GM18868 (cell line): ENCODE data around the gene PEAR1.

ENCODE experiments used
- ATAC-seq: cut with Tn5 transposase; IDR thresholded peaks from one replicate; pipeline ENCODE4 v1.9.1; 2021; ENCODE audit warnings: mild to moderate bottlenecking, moderate library complexity; ENCODE audit not compliant: unreplicated experiment

The PEAR1 gene

GRCh38 chr1:156935505-156936128 is 42.1 kb downstream of the PEAR1 start:
- no peak for ATAC-seq

GRCh38 chr1:156936191-156936590 is 42.7 kb downstream of the PEAR1 start:
- no peak for ATAC-seq

- no peak for ATAC-seq
These were observed 43.3 kb downstream of the PEAR1 start for GRCh38 chr1:156936721-156937220.

- no peak for ATAC-seq
These were observed 44.4 kb downstream of the PEAR1 start for GRCh38 chr1:156937883-156938282.

- no peak for ATAC-seq
These were observed 45.3 kb downstream of the PEAR1 start for GRCh38 chr1:156938813-156939212.

GRCh38 chr1:156939786-156940334 is 46.3 kb downstream of the PEAR1 start:
- no peak for ATAC-seq

GRCh38 chr1:156941675-156942074 is 48.2 kb downstream of the PEAR1 start:
- ATAC-seq: no peak

GRCh38 chr1:156942176-156942575 is 48.7 kb downstream of the PEAR1 start:
- ATAC-seq: no peak

GRCh38 chr1:156942576-156942975 is 49.1 kb downstream of the PEAR1 start:
- ATAC-seq: no peak

GRCh38 chr1:156943756-156944155 is 50.2 kb downstream of the PEAR1 start:
- ATAC-seq: no peak

- ATAC-seq: no peak
These were observed 50.8 kb downstream of the PEAR1 start for GRCh38 chr1:156944268-156944667.

- ATAC-seq: no peak
These were observed 51.3 kb downstream of the PEAR1 start for GRCh38 chr1:156944848-156945247.

- ATAC-seq: no peak
These were observed 52.6 kb downstream of the PEAR1 start for GRCh38 chr1:156945881-156946661.

GRCh38 chr1:156947127-156947526 is 53.6 kb downstream of the PEAR1 start:
- no peak for ATAC-seq

GRCh38 chr1:156947818-156948525 is 54.5 kb downstream of the PEAR1 start:
- ATAC-seq: no peak

- no peak for ATAC-seq
These were observed 55.2 kb downstream of the PEAR1 start for GRCh38 chr1:156948708-156949107.

- no peak for ATAC-seq
These were observed 55.6 kb downstream of the PEAR1 start for GRCh38 chr1:156949127-156949526.

GRCh38 chr1:156951371-156951770 is 57.9 kb downstream of the PEAR1 start:
- ATAC-seq: no peak

- ATAC-seq: no peak
These were observed 60.1 kb downstream of the PEAR1 start for GRCh38 chr1:156953571-156953970.

- ATAC-seq: no peak
These were observed 62.8 kb downstream of the PEAR1 start for GRCh38 chr1:156956333-156956732.

- no peak for ATAC-seq
These were observed 64.1 kb downstream of the PEAR1 start for GRCh38 chr1:156957634-156958033.
